K562 (cell line): Measurements from ENCODE around the gene TGFBR2. TPM values are rescaled to one million over a fixed set of nuclear protein-coding genes. Genes with fewer than 3 reads are reported as not detected.

Source experiments
- ATAC-seq: fragments of 200-7000 bp; cut with Tn5 transposase; 3 replicates; pipeline ENCODE4 v1.9.1; 2020; ENCODE audit warnings: moderate library complexity
- Bru-seq: library from RNA; stranded (reverse); fragments of 400-500 nt; gene quantifications from one replicate; lab custom pipeline; 2021; lab: Mats Ljungman, UMichigan
- BruChase-seq, 2 experiments: library from RNA; stranded (reverse); fragments of 400-500 nt; gene quantifications; one replicate each; lab custom pipeline; 2021; lab: Mats Ljungman, UMichigan
- BruUV-seq: library from RNA; stranded (reverse); fragments of 400-500 nt; replicated peaks from 2 replicates; lab custom pipeline; 2021; lab: Mats Ljungman, UMichigan
- CTCF ChIA-PET: fragments of 300-600 bp; formaldehyde crosslinking; extraction: SDS; loops from one replicate; lab custom pipeline; 2021; ENCODE audit warnings: low intra/inter-chr PET ratio; lab: Yijun Ruan, JAX
- POLR2A ChIA-PET: fragments of 300-600, 350-650 bp; sonication (Branson Sonifier 250); formaldehyde crosslinking; extraction: SDS; loops from one replicate; lab custom pipeline; 2021; ENCODE audit warnings: antibody characterized with exemption, inconsistent platforms; lab: Yijun Ruan, JAX
- DNase-seq, 4 experiments: peaks; one replicate each; pipeline versions ENCODE4 v3.0.0 to v3.0.0-alpha.2; 2011 to 2018; ENCODE audit warnings: low spot score in 3 of 4, mixed read lengths in 3 of 4; ENCODE audit errors: extremely low read depth in 1 of 4
- FAIRE-seq: peaks from 2 replicates; lab custom pipeline; 2011; peaks lifted over from hg19 to GRCh38; lab: Jason Lieb, UNC
- H2AFZ ChIP-seq: 2 replicates; pipeline ENCODE4 v1.6.0; 2011; ENCODE audit warnings: low read depth, low read length, control low read depth, inconsistent platforms
- H3K27ac ChIP-seq: fragments of 200-600 bp; 3 replicates; pipeline ENCODE4 v1.8.0; 2011; ENCODE audit warnings: low read depth, mild to moderate bottlenecking, control low read depth, inconsistent platforms, low read length, moderate library complexity, mixed read lengths; ENCODE audit errors: extremely low read depth
- H3K27me3 ChIP-seq, 2 experiments: fragments of 300-600 bp in 1 of 2; 2 replicates in 1 of 2; 3 replicates in 1 of 2; pipeline versions ENCODE4 v1.6.0 to v1.8.0; 2011; ENCODE audit warnings: inconsistent platforms in 2 of 2, low read length in 2 of 2, mild to moderate bottlenecking in 1 of 2, mixed read lengths in 1 of 2, moderate library complexity in 1 of 2; ENCODE audit not compliant: control insufficient read depth in 2 of 2, insufficient read depth in 2 of 2
- H3K36me3 ChIP-seq: fragments of 300-600 bp; 3 replicates; pipeline ENCODE4 v1.8.0; 2011; ENCODE audit warnings: mild to moderate bottlenecking, low read length, inconsistent platforms; ENCODE audit not compliant: control insufficient read depth, insufficient read depth
- H3K4me1 ChIP-seq, 2 experiments: fragments of 200-600 bp in 1 of 2; replicated peaks in 1 of 2; 2 replicates in 1 of 2; 3 replicates in 1 of 2; pipeline versions ENCODE4 v1.5.1 to v1.8.0; 2011; ENCODE audit warnings: inconsistent platforms in 2 of 2, low read length in 2 of 2, mild to moderate bottlenecking in 1 of 2, mixed read lengths in 1 of 2, moderate library complexity in 1 of 2; ENCODE audit not compliant: control insufficient read depth in 2 of 2, insufficient read depth in 2 of 2
- H3K4me2 ChIP-seq: 2 replicates; pipeline ENCODE4 v1.6.1; 2011; ENCODE audit warnings: low read length, control low read depth, inconsistent platforms, mixed read lengths; ENCODE audit not compliant: insufficient read depth
- H3K4me3 ChIP-seq: fragments of 200-600 bp; sonication (generic), shearing (Covaris generic); 2 replicates; pipeline ENCODE4 v1.5.1; 2016; ENCODE audit warnings: control low read depth, inconsistent platforms
- H3K79me2 ChIP-seq: fragments of 200-600 bp; 3 replicates; pipeline ENCODE4 v1.8.0; 2011; ENCODE audit warnings: low read length, inconsistent platforms; ENCODE audit not compliant: control insufficient read depth, insufficient read depth
- H3K9ac ChIP-seq, 2 experiments: 2 replicates each; pipeline versions ENCODE4 v1.6.0 to v1.6.1; 2011; ENCODE audit warnings: low read depth in 2 of 2, low read length in 2 of 2, control low read depth in 1 of 2, inconsistent platforms in 1 of 2, mild to moderate bottlenecking in 1 of 2, mixed read lengths in 1 of 2; ENCODE audit not compliant: insufficient read depth in 1 of 2
- H3K9me1 ChIP-seq: one replicate; pipeline ENCODE4 v1.6.0; 2011; ENCODE audit warnings: inconsistent platforms, mild to moderate bottlenecking, low read length, moderate library complexity; ENCODE audit not compliant: control insufficient read depth, insufficient read depth
- H3K9me3 ChIP-seq: replicated peaks from 2 replicates; pipeline ENCODE4 v1.5.1; 2011; ENCODE audit warnings: low read depth, low read length, inconsistent platforms; ENCODE audit not compliant: control insufficient read depth, insufficient read depth
- H4K20me1 ChIP-seq: replicated peaks from 2 replicates; pipeline ENCODE4 v1.6.1; 2011; ENCODE audit warnings: low read length, inconsistent platforms, mixed read lengths; ENCODE audit not compliant: control insufficient read depth, insufficient read depth
- WGBS: fragments of 100-300 bp; shearing (Covaris generic); methylation state at CpG from one replicate; pipeline ENCODE4 v1.1.6; 2016; ENCODE audit warnings: low coverage, mixed read lengths; ENCODE audit not compliant: insufficient coverage; ENCODE audit errors: missing lambda C conversion rate; 5-methylcytosine and 5-hydroxymethylcytosine counted together
- in situ Hi-C: fragments of 300-500 bp; cut with MboI; formaldehyde crosslinking; loops from 4 replicates; pipeline ENCODE4 v1.15.0; 2018; ENCODE audit warnings: inconsistent platforms, mixed read lengths
- intact Hi-C: fragments of 100-400 bp; cut with micrococcal nuclease; formaldehyde crosslinking; loops from 2 replicates; pipeline ENCODE4 v1.14.2; 2022
- long read RNA-seq, 3 experiments: library from polyadenylated mRNA in 2 of 3; library from RNA in 1 of 3; unstranded in 2 of 3; stranded (forward) in 1 of 3; transcript quantifications; one replicate each; pipeline ENCODE4 v2.0.0, GENCODE V29; 2019 to 2022
- polyA minus RNA-seq, 3 experiments: library from RNA; depleted of rRNA, polyadenylated mRNA; stranded (reverse); fragments of >200 nt; gene quantifications; 2 replicates each; pipeline ENCODE4 v1.2.3, GENCODE V29; 2011
- polyA plus RNA-seq, 8 experiments: library from polyadenylated mRNA; depleted of rRNA in 4 of 8; stranded (reverse) in 5 of 8; unstranded in 3 of 8; fragments of >200 nt; fragmentation: Nextera tagmentation in 2 of 8; fragmentation: Illumina TruSeq in 1 of 8; extraction: Ambion mirVana in 2 of 8; extraction: Trizol in 1 of 8; gene quantifications; 2 replicates each; pipeline versions ENCODE4 v1.2.1 to v1.2.3, GENCODE V29; 2011 to 2014; ENCODE audit warnings: inconsistent platforms in 1 of 8, missing spikeins in 1 of 8
- total RNA-seq, 7 experiments: library from RNA; depleted of rRNA in 6 of 7; stranded (reverse); fragments of >200 nt in 6 of 7; fragmentation: Illumina TruSeq in 2 of 7; extraction: Trizol in 2 of 7; gene quantifications; 2 replicates each; pipeline versions ENCODE4 v1.2.1 to v1.2.3, GENCODE V29; 2011 to 2021; ENCODE audit warnings: low replicate concordance in 1 of 7
- TF ChIP-seq, protein P1 (sequence below), 2 experiments: IDR thresholded peaks; 2 replicates each; pipeline ENCODE4 v1.6.1; 2012; ENCODE audit warnings: improper control_type of control experiment in 2 of 2, low read depth in 2 of 2, low read length in 2 of 2, borderline replicate concordance in 1 of 2
- TF ChIP-seq, protein P2 (sequence below): fragments of 200-800 bp; sonication (Bioruptor generic); IDR thresholded peaks from 2 replicates; pipeline ENCODE4 v1.6.1; 2017; ENCODE audit warnings: missing genetic modification characterization, missing compliant biosample characterization

Gene TGFBR2
- 0.28 and 0.42 TPM in 2 replicates for total RNA-seq (2011; cell fraction: chromatin; rRNA removed; ENCODE audit: low replicate concordance)
- total RNA-seq (2011; cell fraction: nucleolus; rRNA removed) = 0.33 and 0.39 TPM in 2 replicates
- total RNA-seq (2011; cell fraction: nucleoplasm; rRNA removed) = 0.29 and 0.53 TPM in 2 replicates
- 0.14 and 0.16 TPM in 2 replicates for total RNA-seq (2014; rRNA removed)
- 0.15 and 0.29 TPM in 2 replicates for total RNA-seq (2014; rRNA removed; fragmentation: Illumina TruSeq; extraction: Trizol)
- 0.30 and 0.36 TPM in 2 replicates for total RNA-seq (2015; rRNA removed; fragmentation: Illumina TruSeq; extraction: Trizol)
- total RNA-seq (2021) = 0.81 and 0.84 TPM in 2 replicates
- polyA plus RNA-seq (2011; rRNA removed) = 0.07 and 0.11 TPM in 2 replicates
- polyA plus RNA-seq (2011; cell fraction: cytosol; rRNA removed) = 0.07 and 0.12 TPM in 2 replicates
- polyA plus RNA-seq (2011; cell fraction: nucleus; rRNA removed) = 0.06 TPM in 2 replicates
- 0.21 and 0.68 TPM in 2 replicates for polyA plus RNA-seq (2012)
- 0.26 and 0.30 TPM in 2 replicates for polyA plus RNA-seq (2014; fragmentation: Illumina TruSeq; extraction: Trizol)
- under 1 TPM; 0.24 to 0.28 TPM for polyA plus RNA-seq (2014; fragmentation: Nextera tagmentation; extraction: Ambion mirVana)
- 0.11 and 0.15 TPM in 2 replicates for polyA plus RNA-seq (2014; rRNA removed)
- polyA minus RNA-seq (2011; rRNA and poly(A)+ RNA removed) = 0.12 and 0.21 TPM in 2 replicates
- 1.5 TPM in 1 of 2 replicates, not detected in the other for polyA minus RNA-seq (2011; cell fraction: cytosol; rRNA and poly(A)+ RNA removed)
- polyA minus RNA-seq (2011; cell fraction: nucleus; rRNA and poly(A)+ RNA removed) = 0.11 and 0.13 TPM in 2 replicates
- Bru-seq, nascent RNA = percentile 37 among the genes with signal in this experiment
- percentile 34 among the genes with signal in this experiment for BruChase-seq, experiment 1, labeled RNA remaining after a 2-hour chase
- percentile 33 among the genes with signal in this experiment for BruChase-seq, experiment 2, labeled RNA remaining after a 6-hour chase
- long read RNA-seq, experiment 1, full-length matches to known transcripts = 1 of 2 reads
- long read RNA-seq, experiment 1, partial matches to known transcripts = 0 of 2 reads
- long read RNA-seq, experiment 1, other reads (novel, unspliced or antisense) = 1 of 2 reads
- long read RNA-seq, experiment 2, full-length matches to known transcripts = 1 of 1 reads
- long read RNA-seq, experiment 2, partial matches to known transcripts = 0 of 1 reads
- long read RNA-seq, experiment 2, other reads (novel, unspliced or antisense) = 0 of 1 reads
- long read RNA-seq, experiment 3 = 0 reads

DNA sequence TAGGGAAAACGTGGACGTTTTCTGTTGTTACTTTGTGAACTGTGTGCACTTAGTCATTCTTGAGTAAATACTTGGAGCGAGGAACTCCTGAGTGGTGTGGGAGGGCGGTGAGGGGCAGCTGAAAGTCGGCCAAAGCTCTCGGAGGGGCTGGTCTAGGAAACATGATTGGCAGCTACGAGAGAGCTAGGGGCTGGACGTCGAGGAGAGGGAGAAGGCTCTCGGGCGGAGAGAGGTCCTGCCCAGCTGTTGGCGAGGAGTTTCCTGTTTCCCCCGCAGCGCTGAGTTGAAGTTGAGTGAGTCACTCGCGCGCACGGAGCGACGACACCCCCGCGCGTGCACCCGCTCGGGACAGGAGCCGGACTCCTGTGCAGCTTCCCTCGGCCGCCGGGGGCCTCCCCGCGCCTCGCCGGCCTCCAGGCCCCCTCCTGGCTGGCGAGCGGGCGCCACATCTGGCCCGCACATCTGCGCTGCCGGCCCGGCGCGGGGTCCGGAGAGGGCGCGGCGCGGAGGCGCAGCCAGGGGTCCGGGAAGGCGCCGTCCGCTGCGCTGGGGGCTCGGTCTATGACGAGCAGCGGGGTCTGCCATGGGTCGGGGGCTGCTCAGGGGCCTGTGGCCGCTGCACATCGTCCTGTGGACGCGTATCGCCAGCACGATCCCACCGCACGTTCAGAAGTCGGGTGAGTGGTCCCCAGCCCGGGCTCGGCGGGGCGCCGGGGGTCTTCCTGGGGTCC, at the start of gene TGFBR2:
Gene TGFBR2, plus strand, starts transcription at position 301 of the 731 bp plus-strand sequence. Its CDS starts 283 bp downstream, at position 584.
- H4K20me1 ChIP-seq = no peaks in the 10 kb centered on the region
- FAIRE-seq = no peak
- intact Hi-C loops = no loop called here
- POLR2A ChIA-PET = no interaction called here
- peak; percentile 76 for ATAC-seq
- no peak within 1 kb of the TSS; the same call in 1 of the 2 replicates for H3K4me2 ChIP-seq
- peak within 1 kb of the TSS; percentile 34; the same call in 1 of the 2 replicates for H2AFZ ChIP-seq
- CTCF ChIA-PET = no interaction called here
- H3K9me1 ChIP-seq = no peaks in the 10 kb centered on the region
- in situ Hi-C loops = no loop called here
- H3K9me3 ChIP-seq = no peaks in the 10 kb centered on the region
- H3K4me3 ChIP-seq = peak within 1 kb of the TSS; percentile 13; the same call in 1 of the 2 replicates
- H3K27me3 ChIP-seq = no peaks in the 10 kb centered on the region; a peak in 1 of 5 replicates
- peak in 3 of 4 experiments; percentile 12 to 61 (median 13) for DNase-seq
- no peaks in the 10 kb centered on the region for H3K79me2 ChIP-seq
- no peaks in the 10 kb centered on the region for H3K36me3 ChIP-seq
- WGBS = 2% methylated on average over 38 of the region's 71 CpGs
- peak within 1 kb of the TSS in 1 of 2 experiments; percentile 29; a peak in 1 of 4 replicates for H3K9ac ChIP-seq
- peaks cover 0 to 10% of the 10 kb centered on the region in 2 experiments; a peak in 1 of 5 replicates for H3K4me1 ChIP-seq
- no peak within 1 kb of the TSS for H3K27ac ChIP-seq
- BruUV-seq = no TSS peak
- TF ChIP-seq, protein P1, sequence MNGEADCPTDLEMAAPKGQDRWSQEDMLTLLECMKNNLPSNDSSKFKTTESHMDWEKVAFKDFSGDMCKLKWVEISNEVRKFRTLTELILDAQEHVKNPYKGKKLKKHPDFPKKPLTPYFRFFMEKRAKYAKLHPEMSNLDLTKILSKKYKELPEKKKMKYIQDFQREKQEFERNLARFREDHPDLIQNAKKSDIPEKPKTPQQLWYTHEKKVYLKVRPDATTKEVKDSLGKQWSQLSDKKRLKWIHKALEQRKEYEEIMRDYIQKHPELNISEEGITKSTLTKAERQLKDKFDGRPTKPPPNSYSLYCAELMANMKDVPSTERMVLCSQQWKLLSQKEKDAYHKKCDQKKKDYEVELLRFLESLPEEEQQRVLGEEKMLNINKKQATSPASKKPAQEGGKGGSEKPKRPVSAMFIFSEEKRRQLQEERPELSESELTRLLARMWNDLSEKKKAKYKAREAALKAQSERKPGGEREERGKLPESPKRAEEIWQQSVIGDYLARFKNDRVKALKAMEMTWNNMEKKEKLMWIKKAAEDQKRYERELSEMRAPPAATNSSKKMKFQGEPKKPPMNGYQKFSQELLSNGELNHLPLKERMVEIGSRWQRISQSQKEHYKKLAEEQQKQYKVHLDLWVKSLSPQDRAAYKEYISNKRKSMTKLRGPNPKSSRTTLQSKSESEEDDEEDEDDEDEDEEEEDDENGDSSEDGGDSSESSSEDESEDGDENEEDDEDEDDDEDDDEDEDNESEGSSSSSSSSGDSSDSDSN (IDR thresholded peaks at IDR 0.05; ENCODE audit: borderline replicate concordance in 1 of 2, low read depth in 2 of 2, low read length in 2 of 2) = no peak
- TF ChIP-seq, protein P2, sequence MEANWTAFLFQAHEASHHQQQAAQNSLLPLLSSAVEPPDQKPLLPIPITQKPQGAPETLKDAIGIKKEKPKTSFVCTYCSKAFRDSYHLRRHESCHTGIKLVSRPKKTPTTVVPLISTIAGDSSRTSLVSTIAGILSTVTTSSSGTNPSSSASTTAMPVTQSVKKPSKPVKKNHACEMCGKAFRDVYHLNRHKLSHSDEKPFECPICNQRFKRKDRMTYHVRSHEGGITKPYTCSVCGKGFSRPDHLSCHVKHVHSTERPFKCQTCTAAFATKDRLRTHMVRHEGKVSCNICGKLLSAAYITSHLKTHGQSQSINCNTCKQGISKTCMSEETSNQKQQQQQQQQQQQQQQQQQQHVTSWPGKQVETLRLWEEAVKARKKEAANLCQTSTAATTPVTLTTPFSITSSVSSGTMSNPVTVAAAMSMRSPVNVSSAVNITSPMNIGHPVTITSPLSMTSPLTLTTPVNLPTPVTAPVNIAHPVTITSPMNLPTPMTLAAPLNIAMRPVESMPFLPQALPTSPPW (CRISPR knock-in tag) = peak; percentile 57; the same call in 1 of the 2 replicates
